ENCODE measurements around the gene AGPAT4.
"Not testable (repeated sequence)": the region's sequence is repeated elsewhere in the genome, so short reads cannot be mapped to it uniquely, and the experiment has no call there.

AGPAT4 gene

GRCh38 chr6:161227004-161227960, 46.6 kb downstream of the AGPAT4 start:
- DNase-seq (ENCODE audit: low spot score) = no peak

GRCh38 chr6:161226009-161226964, 47.6 kb downstream of the AGPAT4 start:
- DNase-seq (ENCODE audit: low spot score) = no peak

GRCh38 chr6:161225681-161226008, 48.2 kb downstream of the AGPAT4 start:
- DNase-seq (ENCODE audit: low spot score) = no peak

DNA sequence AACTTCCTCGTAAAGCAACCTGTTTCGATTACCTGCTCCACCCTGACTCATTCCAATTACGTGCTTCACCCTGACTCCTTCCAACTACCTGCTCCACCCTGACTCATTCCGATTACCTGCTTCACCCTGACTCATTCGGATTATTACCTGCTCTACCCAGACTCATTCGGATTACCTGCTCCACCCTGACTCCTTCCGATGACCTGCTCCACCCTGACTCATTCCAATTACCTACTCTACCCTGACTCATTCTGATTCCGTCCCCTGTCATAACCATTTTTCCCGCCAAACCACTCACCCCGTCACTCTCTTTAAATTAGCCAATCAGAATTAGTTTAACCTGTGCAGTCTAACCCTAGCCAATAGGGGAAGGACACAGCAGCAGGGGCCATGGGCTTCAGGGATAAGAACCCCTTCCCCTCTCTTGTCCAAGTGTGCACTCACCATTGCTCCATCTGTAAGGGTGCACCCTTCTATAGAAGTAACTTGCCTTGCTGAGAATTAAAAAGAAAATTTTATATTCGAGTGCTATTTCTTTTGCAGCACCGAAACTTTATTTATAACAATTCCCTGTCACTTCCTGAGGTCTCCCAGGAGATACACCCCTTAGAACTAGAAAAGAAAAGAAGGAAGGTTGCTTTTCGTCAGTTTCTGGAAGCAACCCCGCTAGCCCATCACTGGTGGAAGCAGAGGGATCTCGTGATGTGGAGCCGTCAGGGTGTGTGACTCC, 48.7 kb downstream of the AGPAT4 start:
- DNase-seq (ENCODE audit: low spot score) = not testable (repeated sequence)

DNA sequence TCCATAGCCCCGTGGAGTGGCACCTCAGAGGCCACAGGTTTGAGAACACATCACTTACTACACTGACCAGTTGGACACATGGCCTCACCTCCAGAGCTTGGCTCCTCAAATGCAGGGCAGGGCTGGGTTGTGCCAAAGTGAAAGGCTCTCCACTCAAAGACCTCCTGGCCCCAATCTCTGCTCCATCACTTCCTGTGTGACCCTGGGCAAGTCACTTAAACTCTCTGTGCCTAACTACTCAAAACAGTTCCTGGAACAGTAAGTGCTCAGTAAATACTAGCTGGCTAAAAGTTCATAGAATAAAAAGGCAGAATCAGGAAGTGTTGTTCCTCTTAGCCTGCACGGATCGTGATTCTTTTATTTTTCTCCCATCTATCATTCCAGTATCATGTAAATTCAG, 50.2 kb downstream of the AGPAT4 start:
- DNase-seq (ENCODE audit: low spot score) = no peak

DNA sequence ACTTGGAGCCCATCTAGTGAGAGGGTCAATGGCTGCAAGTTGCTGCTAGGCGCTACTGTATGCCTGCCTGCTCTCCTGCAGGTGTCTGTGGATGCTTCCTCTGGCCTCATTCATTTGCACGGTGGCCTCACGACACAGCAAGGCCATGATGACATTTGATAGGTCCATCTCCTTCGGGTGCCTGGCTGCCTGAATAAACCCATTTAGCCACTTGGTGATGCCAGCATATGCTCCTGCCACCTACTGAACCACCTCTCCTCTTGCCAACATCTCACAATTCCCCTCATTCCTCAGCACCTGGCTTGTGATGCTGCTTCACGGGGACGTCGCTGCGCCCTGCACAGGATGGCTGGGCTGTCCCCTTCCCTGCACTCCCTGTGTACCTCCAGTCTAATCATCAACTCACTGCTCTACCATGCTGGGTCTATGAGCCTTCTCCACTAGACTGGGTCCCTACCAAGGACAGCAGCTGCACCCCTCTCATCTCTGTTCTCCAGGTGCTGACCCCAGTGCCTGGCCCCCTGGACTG, 51.1 kb downstream of the AGPAT4 start:
- no peak for DNase-seq (ENCODE audit: low spot score)

- no peak for DNase-seq (ENCODE audit: low spot score)
These were observed 53.5 kb downstream of the AGPAT4 start for GRCh38 chr6:161220346-161220745.

DNA sequence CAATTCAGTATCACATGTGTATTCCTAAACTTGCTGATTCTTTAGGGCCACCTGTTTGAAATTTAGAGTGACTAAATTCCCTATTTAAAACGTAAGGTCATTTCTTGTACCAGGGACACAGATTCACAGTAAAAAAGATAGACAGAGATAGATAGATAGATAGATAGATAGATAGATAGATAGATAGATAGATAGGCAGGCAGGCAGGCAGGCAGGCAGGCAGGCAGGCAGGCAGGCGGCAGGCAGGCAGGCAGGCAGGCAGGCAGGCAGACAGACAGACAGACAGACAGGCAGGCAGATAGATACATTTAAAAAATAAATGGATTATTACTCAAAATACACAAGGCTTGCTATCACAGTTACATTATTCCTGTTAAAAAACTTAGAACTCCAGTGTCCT, 54.2 kb downstream of the AGPAT4 start:
- no peak for DNase-seq (ENCODE audit: low spot score)

- DNase-seq (ENCODE audit: low spot score) = no peak
These were observed 55.6 kb downstream of the AGPAT4 start for GRCh38 chr6:161218222-161218621.

- no peak for DNase-seq (ENCODE audit: low spot score)
These were observed 56.2 kb downstream of the AGPAT4 start for GRCh38 chr6:161217628-161218027.

DNA sequence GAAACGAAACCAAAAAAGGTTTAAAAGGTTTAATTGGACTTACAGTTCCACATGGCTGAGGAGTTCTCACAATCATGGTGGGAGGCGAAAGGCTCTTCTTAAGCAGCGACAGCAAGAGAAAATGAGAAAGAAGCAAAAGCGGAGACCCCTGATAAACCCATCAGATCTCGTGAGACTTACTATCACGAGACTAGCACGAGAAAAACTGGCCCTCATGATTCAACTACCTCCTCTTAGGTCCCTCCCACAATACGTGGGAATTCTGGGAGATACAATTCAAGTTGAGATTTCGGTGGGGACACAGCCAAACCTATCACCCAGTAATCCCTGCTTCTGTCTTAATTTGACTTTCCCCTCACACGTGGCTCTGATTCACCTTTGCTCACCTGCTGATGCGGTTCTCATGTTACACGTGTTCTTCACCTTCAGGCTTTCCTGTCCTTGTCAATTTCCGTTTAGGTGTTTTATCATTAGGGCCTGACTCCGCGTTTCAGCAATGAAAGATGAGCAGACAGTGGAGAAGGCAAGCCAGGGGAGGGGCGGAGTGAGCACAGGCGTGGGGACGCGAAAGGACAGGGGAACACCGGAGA, 57.1 kb downstream of the AGPAT4 start:
- no peak for DNase-seq (ENCODE audit: low spot score)

DNA sequence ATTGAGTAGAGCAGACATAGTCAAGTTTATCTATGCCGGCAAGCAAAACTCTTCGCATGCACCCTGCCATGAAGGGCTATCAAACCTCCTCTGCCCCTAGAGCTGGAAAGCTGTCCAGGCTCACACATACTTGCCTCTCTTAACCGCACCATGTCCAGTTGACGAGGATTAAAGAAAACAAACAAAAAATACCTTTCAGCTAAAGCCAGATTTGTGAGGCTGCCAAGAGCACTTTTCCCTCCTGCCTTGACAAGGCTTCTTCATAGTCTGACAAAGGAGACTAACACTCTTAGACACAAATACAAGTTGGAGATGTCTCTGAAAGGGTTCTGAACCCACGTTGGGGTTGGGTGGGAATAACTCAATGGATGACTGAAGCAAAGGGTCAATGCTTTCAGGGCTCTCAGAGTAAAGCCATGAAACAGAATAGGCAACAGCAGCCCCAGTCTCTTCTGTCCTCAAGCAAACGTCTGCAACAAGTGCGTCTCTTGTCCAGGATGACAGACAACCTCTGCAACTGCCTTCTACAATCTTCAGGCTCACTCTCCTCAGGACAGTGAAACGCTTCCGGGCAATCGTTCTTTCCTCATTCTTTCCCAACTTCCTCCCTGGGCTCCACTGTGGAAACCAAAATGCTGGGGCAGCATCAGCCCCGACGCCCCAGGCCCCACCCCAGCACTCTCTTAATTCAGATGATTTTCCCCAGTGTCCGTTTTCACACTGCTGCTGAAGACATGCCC, 57.8 kb downstream of the AGPAT4 start:
- no peak for DNase-seq (ENCODE audit: low spot score)

DNA sequence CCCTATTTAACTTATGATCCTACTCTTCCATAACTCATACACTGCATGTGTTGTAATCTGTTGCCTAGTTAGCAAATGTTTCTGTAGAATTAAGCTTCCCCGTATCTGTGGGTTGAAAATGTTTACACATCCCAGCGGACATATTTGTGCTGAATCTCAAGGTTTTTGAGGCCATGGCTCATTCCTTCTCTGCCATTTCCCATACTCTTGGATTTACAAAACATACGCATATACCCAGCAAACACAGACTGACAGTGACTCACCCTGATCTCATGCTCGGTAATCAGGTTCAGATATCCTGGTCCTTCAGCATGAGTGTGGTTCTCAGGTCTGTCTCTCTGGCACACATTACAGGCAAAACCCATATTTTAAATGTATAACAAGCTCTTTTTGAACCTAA, 58.7 kb downstream of the AGPAT4 start:
- no peak for DNase-seq (ENCODE audit: low spot score)

DNA sequence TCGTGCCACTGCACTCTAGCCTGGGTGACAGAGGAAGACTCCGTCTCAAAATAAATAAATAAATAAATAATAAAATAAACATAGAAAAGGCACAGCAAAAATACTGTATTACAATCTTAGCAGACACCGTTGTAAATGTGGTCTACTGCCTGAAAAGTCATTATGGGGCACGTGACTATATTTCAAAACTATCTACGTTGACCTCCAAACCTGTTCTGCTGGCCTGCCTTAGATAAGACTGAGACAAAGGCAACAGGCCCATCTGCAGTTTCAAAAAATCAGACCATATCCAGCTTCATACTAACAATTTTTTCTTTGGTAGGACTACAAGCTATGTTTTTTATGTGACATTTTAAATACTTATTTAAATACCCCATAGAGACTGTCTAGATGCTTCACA, 59.1 kb downstream of the AGPAT4 start:
- no peak for DNase-seq (ENCODE audit: low spot score)

DNA sequence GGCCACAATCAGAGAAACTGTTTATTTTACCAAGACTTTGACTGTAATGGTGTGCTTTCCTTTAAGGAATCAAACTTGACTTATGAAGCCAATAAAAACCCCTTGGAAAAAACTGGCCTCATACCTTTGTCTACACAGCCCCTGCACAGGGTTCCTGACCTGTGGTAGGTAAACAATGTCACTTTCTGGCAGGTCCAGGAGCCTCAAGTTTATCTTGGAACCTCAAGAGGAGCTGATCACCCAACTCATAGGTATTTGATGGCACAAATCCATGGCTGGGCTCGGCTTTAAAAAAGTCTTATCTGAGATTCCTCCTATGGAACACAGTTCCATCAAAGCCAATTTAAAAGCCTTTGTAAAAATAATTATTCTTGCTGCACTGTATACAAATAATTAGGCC, 61.0 kb downstream of the AGPAT4 start:
- no peak for DNase-seq (ENCODE audit: low spot score)

- DNase-seq (ENCODE audit: low spot score) = no peak
These were observed 62.4 kb downstream of the AGPAT4 start for GRCh38 chr6:161211380-161212035.

- no peak for DNase-seq (ENCODE audit: low spot score)
These were observed 63.0 kb downstream of the AGPAT4 start for GRCh38 chr6:161210857-161211256.

DNA sequence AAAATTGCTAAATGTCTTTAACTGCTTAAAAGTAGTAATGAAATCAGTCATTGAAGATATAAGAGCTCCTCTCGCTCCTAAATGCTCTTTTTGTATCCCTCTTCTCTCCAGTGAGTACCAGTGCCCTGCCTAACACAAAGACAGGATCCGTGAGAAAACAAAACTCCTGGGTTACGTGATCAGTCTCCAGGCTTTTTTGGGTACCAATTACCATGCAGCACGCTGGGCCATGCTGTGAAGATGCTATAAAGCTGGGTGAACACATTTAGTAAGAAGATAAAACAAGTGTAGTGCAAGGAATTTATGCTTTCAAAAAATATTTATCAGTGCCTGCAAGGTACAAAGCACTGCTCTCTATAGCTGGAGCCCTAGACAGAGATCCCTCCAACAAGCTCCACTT, 66.7 kb downstream of the AGPAT4 start:
- no peak for DNase-seq (ENCODE audit: low spot score)

DNA sequence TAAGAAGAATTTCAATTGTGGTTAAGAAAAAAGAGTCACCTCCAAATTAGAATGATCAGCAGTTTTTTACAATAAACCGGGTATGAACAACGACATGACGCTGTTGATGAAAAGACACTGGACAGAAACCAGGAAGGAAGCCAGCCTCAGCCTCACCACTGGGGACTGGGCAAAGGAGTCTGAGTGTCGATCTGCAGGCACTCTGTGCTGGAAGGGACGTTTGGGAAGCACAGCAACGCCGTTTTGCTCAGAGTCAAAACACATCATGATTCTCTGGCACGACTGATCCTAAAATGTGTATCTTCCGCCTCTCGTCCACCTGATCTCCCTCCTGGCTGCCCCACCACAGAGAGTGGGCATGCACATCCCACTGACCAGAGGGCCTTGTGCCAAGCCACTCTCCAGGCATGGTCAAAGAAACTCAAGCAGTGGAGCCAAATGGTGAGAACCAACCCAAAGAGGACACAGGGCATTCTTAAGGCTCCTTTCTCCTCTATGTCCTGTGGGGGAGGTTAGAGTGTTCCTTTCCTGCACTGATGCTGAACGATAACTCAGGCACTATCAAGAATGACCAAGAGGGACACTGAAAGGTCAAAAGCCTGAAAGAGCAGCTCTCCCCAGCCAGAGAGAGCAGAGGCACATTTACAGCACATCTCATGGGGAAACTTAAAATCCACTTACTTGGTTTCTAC, 68.8 kb downstream of the AGPAT4 start:
- DNase-seq (ENCODE audit: low spot score) = no peak

Data from SW480 (cell line).